OCI-LY7 (cell line): ENCODE measurements around the gene NAA20. TPM values are rescaled to one million over a fixed set of nuclear protein-coding genes. Genes with fewer than 3 reads are reported as not detected.

Experiments used
- BruUV-seq: library from RNA; stranded (reverse); fragments of 400-500 nt; replicated peaks from 2 replicates; lab custom pipeline; 2021; lab: Mats Ljungman, UMichigan
- CTCF ChIA-PET: fragments of 300-600 bp; sonication (Branson Sonifier 250); formaldehyde crosslinking; loops from one replicate; lab custom pipeline; 2022; ENCODE audit warnings: antibody characterized with exemption; ENCODE audit not compliant: unreplicated experiment; lab: Charles Lee
- POLR2A ChIA-PET: fragments of 300-600 bp; sonication (Branson Sonifier 250); formaldehyde crosslinking; loops from one replicate; lab custom pipeline; 2022; ENCODE audit warnings: antibody characterized with exemption; lab: Charles Lee
- DNase-seq: peaks from one replicate; pipeline ENCODE4 v3.0.0-alpha.2; 2015; ENCODE audit warnings: low spot score
- H2AFZ ChIP-seq: fragments of 200-600 bp; sonication (generic), shearing (Covaris generic); 2 replicates; pipeline ENCODE4 v1.6.1; 2014; ENCODE audit warnings: mild to moderate bottlenecking, antibody characterized with exemption, low read length, moderate library complexity
- H3K27ac ChIP-seq: fragments of 200-600 bp; sonication (generic); 2 replicates; pipeline ENCODE4 v1.5.1; 2014; ENCODE audit warnings: mixed run types, low read depth, mild to moderate bottlenecking, moderate library complexity, low read length, inconsistent platforms; ENCODE audit not compliant: poor library complexity, severe bottlenecking
- H3K36me3 ChIP-seq: fragments of 200-600 bp; sonication (generic); 2 replicates; pipeline ENCODE4 v1.6.1; 2014; ENCODE audit warnings: mild to moderate bottlenecking, antibody characterized with exemption, low read length, moderate library complexity, mixed read lengths; ENCODE audit not compliant: insufficient read depth
- H3K4me1 ChIP-seq: fragments of 200-600 bp; sonication (generic); 2 replicates; pipeline ENCODE4 v1.5.1; 2014; ENCODE audit warnings: mild to moderate bottlenecking, low read length; ENCODE audit not compliant: insufficient read depth, poor library complexity, severe bottlenecking
- H3K4me2 ChIP-seq: fragments of 200-600 bp; sonication (generic); 2 replicates; pipeline ENCODE4 v1.6.1; 2014; ENCODE audit warnings: mild to moderate bottlenecking, low read length
- H3K4me3 ChIP-seq: fragments of 200-600 bp; sonication (generic); 2 replicates; pipeline ENCODE4 v1.5.1; 2014; ENCODE audit warnings: mild to moderate bottlenecking, low read depth, low read length; ENCODE audit not compliant: poor library complexity, severe bottlenecking
- H3K79me2 ChIP-seq: fragments of 200-600 bp; sonication (generic); 2 replicates; pipeline ENCODE4 v1.6.1; 2016; ENCODE audit warnings: low read depth, mild to moderate bottlenecking, low read length, moderate library complexity, mixed read lengths; ENCODE audit not compliant: insufficient read depth
- H3K9me2 ChIP-seq: fragments of 200-600 bp; sonication (generic); 2 replicates; pipeline ENCODE4 v1.6.1; 2016; ENCODE audit warnings: mild to moderate bottlenecking, low read length, mixed read lengths; ENCODE audit not compliant: insufficient read depth
- H3K9me3 ChIP-seq: fragments of 200-600 bp; sonication (generic); 2 replicates; pipeline ENCODE4 v1.6.1; 2014; ENCODE audit warnings: mild to moderate bottlenecking, mixed run types, low read length, mixed read lengths
- H4K20me1 ChIP-seq: fragments of 200-600 bp; sonication (generic); 2 replicates; pipeline ENCODE4 v1.6.1; 2014; ENCODE audit warnings: mild to moderate bottlenecking, antibody characterized with exemption, low read length, moderate library complexity, mixed read lengths; ENCODE audit not compliant: insufficient read depth
- EZH2phosphoT487 ChIP-seq: fragments of 200-600 bp; sonication (generic); IDR thresholded peaks from 2 replicates; pipeline ENCODE4 v1.6.1; 2018; ENCODE audit warnings: low read depth, borderline replicate concordance, mild to moderate bottlenecking, mixed run types, antibody characterized with exemption, low read length, moderate library complexity, mixed read lengths
- intact Hi-C: fragments of 100-400 bp; cut with micrococcal nuclease; formaldehyde crosslinking; loops from one replicate; pipeline ENCODE4 v1.10.0; 2022; ENCODE audit not compliant: unreplicated experiment
- total RNA-seq, 2 experiments: library from RNA; depleted of rRNA in 1 of 2; stranded (reverse); fragments of >200 nt in 1 of 2; shearing (Covaris generic) in 1 of 2; gene quantifications; 2 replicates each; pipeline ENCODE4 v1.2.3, GENCODE V29; 2014 to 2022
- TF ChIP-seq, protein P1 (sequence below): fragments of 200-600 bp; sonication (generic); conservative IDR thresholded peaks from 2 replicates; pipeline ENCODE4 v1.5.1; 2014; ENCODE audit warnings: mild to moderate bottlenecking, antibody characterized with exemption, low read length, moderate library complexity, mixed read lengths

Gene NAA20
- total RNA-seq, 2 experiments from 2014 or later: 37.5 to 62.4 TPM

- Histone ChIP-seq H3K36me3 (peaks cover 52% of the 10 kb centered on the region), H3K9me3 (no peaks in the 10 kb centered on the region), H3K9me2 (no peaks in the 10 kb centered on the region), H2AFZ (no peak overlapping the region), H3K4me1 (peaks cover 33% of the 10 kb centered on the region), H3K4me3 (peak overlapping the region; percentile 96), H3K27ac (no peak overlapping the region), H4K20me1 (peaks cover 21% of the 10 kb centered on the region; the same call in 1 of the 2 replicates), H3K4me2 (peak overlapping the region; percentile 91; the same call in 1 of the 2 replicates), H3K79me2 (peaks cover 65% of the 10 kb centered on the region)
- intact Hi-C loops: no loop called here
- TF ChIP-seq EZH2phosphoT487: no peak
- TF ChIP-seq, protein P1, sequence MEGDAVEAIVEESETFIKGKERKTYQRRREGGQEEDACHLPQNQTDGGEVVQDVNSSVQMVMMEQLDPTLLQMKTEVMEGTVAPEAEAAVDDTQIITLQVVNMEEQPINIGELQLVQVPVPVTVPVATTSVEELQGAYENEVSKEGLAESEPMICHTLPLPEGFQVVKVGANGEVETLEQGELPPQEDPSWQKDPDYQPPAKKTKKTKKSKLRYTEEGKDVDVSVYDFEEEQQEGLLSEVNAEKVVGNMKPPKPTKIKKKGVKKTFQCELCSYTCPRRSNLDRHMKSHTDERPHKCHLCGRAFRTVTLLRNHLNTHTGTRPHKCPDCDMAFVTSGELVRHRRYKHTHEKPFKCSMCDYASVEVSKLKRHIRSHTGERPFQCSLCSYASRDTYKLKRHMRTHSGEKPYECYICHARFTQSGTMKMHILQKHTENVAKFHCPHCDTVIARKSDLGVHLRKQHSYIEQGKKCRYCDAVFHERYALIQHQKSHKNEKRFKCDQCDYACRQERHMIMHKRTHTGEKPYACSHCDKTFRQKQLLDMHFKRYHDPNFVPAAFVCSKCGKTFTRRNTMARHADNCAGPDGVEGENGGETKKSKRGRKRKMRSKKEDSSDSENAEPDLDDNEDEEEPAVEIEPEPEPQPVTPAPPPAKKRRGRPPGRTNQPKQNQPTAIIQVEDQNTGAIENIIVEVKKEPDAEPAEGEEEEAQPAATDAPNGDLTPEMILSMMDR: no peak
- DNase-seq: no peak
- POLR2A ChIA-PET: interaction anchor here (1.6 kb wide), 1 partner anchor 17 kb away, joined by 4 read pairs; no protein-coding TSS in a partner anchor
- CTCF ChIA-PET: no interaction called here
- no TSS peak for BruUV-seq
Observed at GRCh38 chr20:20019123-20019522, 2.0 kb downstream of the NAA20 start.

DNA sequence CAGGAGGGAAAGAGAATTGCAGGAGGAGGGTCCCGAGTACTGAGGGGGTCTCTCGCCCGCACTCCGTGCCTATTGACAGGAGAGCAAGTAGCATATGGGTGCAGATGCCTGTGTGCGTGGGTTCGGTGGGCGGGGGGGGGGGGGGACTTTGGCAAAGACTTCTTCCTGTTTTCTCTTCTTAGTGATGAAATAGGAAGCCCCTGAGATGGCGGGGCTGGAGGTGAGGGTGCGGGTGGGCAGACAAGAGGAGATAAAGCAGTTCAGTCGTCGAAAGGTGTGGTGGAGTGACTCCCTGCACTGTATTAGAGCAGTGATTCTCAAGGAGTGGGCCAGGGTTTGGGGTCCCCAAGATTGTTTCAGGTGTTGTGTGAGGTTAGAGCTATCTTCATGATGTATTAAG is 3.7 kb downstream of the NAA20 start:
- H3K79me2 ChIP-seq: peaks cover 83% of the 10 kb centered on the region
- no peak overlapping the region for H3K4me3 ChIP-seq
- H3K9me2 ChIP-seq: no peaks in the 10 kb centered on the region
- H4K20me1 ChIP-seq: peaks cover 32% of the 10 kb centered on the region
- intact Hi-C loops: no loop called here
- CTCF ChIA-PET: no interaction called here
- TF ChIP-seq, protein P1: no peak
- TF ChIP-seq EZH2phosphoT487: no peak
- H3K4me2 ChIP-seq: no peak overlapping the region
- H3K27ac ChIP-seq: no peak overlapping the region
- POLR2A ChIA-PET: interaction anchor here (1.6 kb wide), 1 partner anchor 15 kb away, joined by 4 read pairs; no protein-coding TSS in a partner anchor
- no peaks in the 10 kb centered on the region for H3K9me3 ChIP-seq
- BruUV-seq: no TSS peak
- no peak overlapping the region for H2AFZ ChIP-seq
- DNase-seq: no peak
- H3K36me3 ChIP-seq: peaks cover 70% of the 10 kb centered on the region
- peaks cover 33% of the 10 kb centered on the region for H3K4me1 ChIP-seq

- CTCF ChIA-PET: no interaction called here
- Histone ChIP-seq H4K20me1 (peaks cover 32% of the 10 kb centered on the region), H3K36me3 (peaks cover 76% of the 10 kb centered on the region), H3K4me3 (no peak overlapping the region), H2AFZ (no peak overlapping the region), H3K27ac (no peak overlapping the region), H3K9me3 (no peaks in the 10 kb centered on the region), H3K79me2 (peaks cover 85% of the 10 kb centered on the region), H3K4me1 (peaks cover 26% of the 10 kb centered on the region), H3K4me2 (no peak overlapping the region), H3K9me2 (no peaks in the 10 kb centered on the region)
- TF ChIP-seq, protein P1: no peak
- no peak for TF ChIP-seq EZH2phosphoT487
- no peak for DNase-seq
- intact Hi-C loops: no loop called here
- BruUV-seq: no TSS peak
- POLR2A ChIA-PET: interaction anchor here (0.6 kb wide), 1 partner anchor 1579 kb away, joined by 3 read pairs; no protein-coding TSS in a partner anchor
Observed at GRCh38 chr20:20021835-20022234, 4.7 kb downstream of the NAA20 start.
